Adrenal gland (tissue), 19 donors: ENCODE results near the gene SEPTIN2. TPM values are rescaled to one million over a fixed set of nuclear protein-coding genes. Genes with fewer than 3 reads are reported as not detected.
A peak's percentile ranks its signal among the peaks of the same experiment; 100 is the strongest.

Experiments used
- DNase-seq, 7 donors: peaks; one replicate each; pipeline ENCODE4 v3.0.0-alpha.2; 2019 to 2020
- H3K27ac ChIP-seq, 5 donors: fragments of 200-600 bp; sonication (generic) in 4 of 5; 1 replicate in 3 of 5; 2 replicates in 2 of 5; pipeline versions ENCODE4 v1.5.1 to v1.8.0; 2016 to 2020; ENCODE audit warnings: mild to moderate bottlenecking in 1 of 5
- H3K27me3 ChIP-seq: fragments of 200-600 bp; 2 replicates; pipeline ENCODE4 v1.8.0; 2021
- H3K36me3 ChIP-seq, 2 donors: fragments of 200-600 bp; replicated peaks in 1 of 2; 1 replicate in 1 of 2; 2 replicates in 1 of 2; pipeline versions ENCODE4 v1.5.1 to v1.8.0; 2018 to 2022
- H3K4me1 ChIP-seq, 2 donors: fragments of 200-600 bp; replicated peaks in 1 of 2; 1 replicate in 1 of 2; 2 replicates in 1 of 2; pipeline versions ENCODE4 v1.5.1 to v1.8.0; 2018 to 2021
- H3K4me3 ChIP-seq, 4 donors: fragments of 200-600 bp; sonication (generic) in 3 of 4; one replicate each; pipeline ENCODE4 v1.5.1; 2016 to 2018
- H3K9me3 ChIP-seq, 3 donors: fragments of 200-600 bp; sonication (generic) in 1 of 3; replicated peaks in 1 of 3; 1 replicate in 2 of 3; 2 replicates in 1 of 3; pipeline versions ENCODE4 v1.5.1 to v1.8.0; 2016 to 2021
- POLR2A ChIP-seq, 2 donors: fragments of 450-650 bp; IDR thresholded peaks; one replicate each; pipeline ENCODE4 v1.6.1; 2017; ENCODE audit warnings: antibody characterized with exemption in 2 of 2, mild to moderate bottlenecking in 2 of 2, moderate library complexity in 1 of 2
- WGBS, 4 donors: extraction: QIAGEN DNeasy Blood & Tissue Kit in 2 of 4; methylation state at CpG; one replicate each; pipeline versions ENCODE4 v1.1.5 to v1.1.7; 2013 to 2017; 5-methylcytosine and 5-hydroxymethylcytosine counted together
- intact Hi-C, 2 donors: fragments of 100-400 bp; cut with DNase I; formaldehyde crosslinking; loops; one replicate each; pipeline versions ENCODE4 v1.14.1 to v1.15.0; 2022 to 2023
- long read RNA-seq, 10 donors: library from polyadenylated mRNA in 3 of 10; unstranded in 2 of 10; stranded (forward) in 1 of 10; transcript quantifications; one replicate each; pipeline ENCODE4 v2.0.0 and lab custom pipeline, GENCODE V29; 2021 to 2026
- polyA plus RNA-seq, 3 donors: library from polyadenylated mRNA; stranded (reverse); fragments of 200-250 nt in 2 of 3; fragments of 350-450 nt in 1 of 3; fragmentation: Illumina TruSeq in 1 of 3; extraction: RNeasy Lipid Tissue Mini Kit (QIAGEN cat#74804) in 1 of 3; gene quantifications; one replicate each; pipeline ENCODE4 v1.2.3, GENCODE V29; 2013 to 2014
- total RNA-seq, 9 donors: library from RNA; depleted of rRNA in 4 of 9; stranded (reverse); fragments of >200 nt in 4 of 9; fragments of 120-200 nt in 1 of 9; fragmentation: NEBNext Ultra II Directional in 1 of 9; extraction: Animal tissue kit (Norgen Biotek cat#: 25700) in 1 of 9; gene quantifications; one replicate each; pipeline versions ENCODE4 v1.1.0 to v1.2.4, GENCODE V29; 2013 to 2023
- TF ChIP-seq, protein P1 (sequence below), 6 experiments: fragments of 450-650 bp in 4 of 6; fragments of 200-600 bp in 2 of 6; sonication (generic) in 1 of 6; IDR thresholded peaks; 1 replicate in 5 of 6; 2 replicates in 1 of 6; pipeline versions ENCODE4 v1.5.1 to v1.8.0; 2016 to 2021; ENCODE audit warnings: antibody characterized with exemption in 6 of 6, mild to moderate bottlenecking in 2 of 6, moderate library complexity in 1 of 6
- donor health status: healthy with polysubstance abuse.
- donor health status: Bipolar disorder and iron deficiency.
- donor health status: DM: yes; HTN: yes; CAD: no.
- donor health status: DM: no; HTN: no; CAD: no.
- donor health status: DM: no; HTN: no; CAD: no.
- donor health status: DM: yes; HTN: yes; CAD: no.

SEPTIN2 gene
- total RNA-seq (100 to 1,000 TPM; 192 to 352 (median 265) TPM), polyA plus RNA-seq (100 to 1,000 TPM; 108 to 368 (median 145) TPM)
- long read RNA-seq, donor 1, transcript SEPT2-238 (4 exons, 740 nt), result minor isoform, 7 of 136 reads
- long read RNA-seq, donor 1, transcript SEPT2-203 (13 exons, 3,315 nt), result major isoform, 46 of 136 reads
- long read RNA-seq, donor 1, transcript SEPT2-204 (13 exons, 3,701 nt), result minor isoform, 7 of 136 reads
- long read RNA-seq, donor 1, partial matches to known transcripts, result 69 of 136 reads
- long read RNA-seq, donor 1, other reads (novel, unspliced or antisense), result 0 of 136 reads
- long read RNA-seq, donor 2, transcript SEPT2-238 (4 exons, 740 nt), result minor isoform, 8 of 62 reads
- long read RNA-seq, donor 2, transcript SEPT2-203 (13 exons, 3,315 nt), result major isoform, 24 of 62 reads
- long read RNA-seq, donor 2, partial matches to known transcripts, result 28 of 62 reads
- long read RNA-seq, donor 2, other reads (novel, unspliced or antisense), result 0 of 62 reads
- long read RNA-seq, donor 3, transcript SEPT2-203 (13 exons, 3,315 nt), result major isoform, 28 of 55 reads
- long read RNA-seq, donor 3, partial matches to known transcripts, result 13 of 55 reads
- long read RNA-seq, donor 3, other reads (novel, unspliced or antisense), result 5 of 55 reads
- long read RNA-seq, donor 4, transcript SEPT2-203 (13 exons, 3,315 nt), result major isoform, 49 of 82 reads
- long read RNA-seq, donor 4, partial matches to known transcripts, result 15 of 82 reads
- long read RNA-seq, donor 4, other reads (novel, unspliced or antisense), result 9 of 82 reads
- long read RNA-seq, donor 5, transcript SEPT2-203 (13 exons, 3,315 nt), result major isoform, 381 of 548 reads
- long read RNA-seq, donor 5, transcript SEPT2-204 (13 exons, 3,701 nt), result minor isoform, 41 of 548 reads
- long read RNA-seq, donor 5, partial matches to known transcripts, result 42 of 548 reads
- long read RNA-seq, donor 5, other reads (novel, unspliced or antisense), result 77 of 548 reads
- long read RNA-seq, donor 6, transcript SEPT2-203 (13 exons, 3,315 nt), result major isoform, 24 of 57 reads
- long read RNA-seq, donor 6, partial matches to known transcripts, result 5 of 57 reads
- long read RNA-seq, donor 6, other reads (novel, unspliced or antisense), result 20 of 57 reads
- long read RNA-seq, donor 7, transcript SEPT2-238 (4 exons, 740 nt), result minor isoform, 5 of 48 reads
- long read RNA-seq, donor 7, transcript SEPT2-203 (13 exons, 3,315 nt), result major isoform, 18 of 48 reads
- long read RNA-seq, donor 7, partial matches to known transcripts, result 18 of 48 reads
- long read RNA-seq, donor 7, other reads (novel, unspliced or antisense), result 0 of 48 reads
- long read RNA-seq, donor 8, transcript SEPT2-238 (4 exons, 740 nt), result minor isoform, 17 of 144 reads
- long read RNA-seq, donor 8, transcript SEPT2-204 (13 exons, 3,701 nt), result minor isoform, 7 of 144 reads
- long read RNA-seq, donor 8, transcript SEPT2-203 (13 exons, 3,315 nt), result major isoform, 64 of 144 reads
- long read RNA-seq, donor 8, partial matches to known transcripts, result 48 of 144 reads
- long read RNA-seq, donor 8, other reads (novel, unspliced or antisense), result 0 of 144 reads
- long read RNA-seq, donor 9, transcript SEPT2-238 (4 exons, 740 nt), result minor isoform, 7 of 55 reads
- long read RNA-seq, donor 9, transcript SEPT2-203 (13 exons, 3,315 nt), result major isoform, 22 of 55 reads
- long read RNA-seq, donor 9, partial matches to known transcripts, result 13 of 55 reads
- long read RNA-seq, donor 9, other reads (novel, unspliced or antisense), result 5 of 55 reads
- long read RNA-seq, donor 10, transcript SEPT2-238 (4 exons, 740 nt), result minor isoform, 7 of 36 reads
- long read RNA-seq, donor 10, transcript SEPT2-203 (13 exons, 3,315 nt), result major isoform, 18 of 36 reads
- long read RNA-seq, donor 10, partial matches to known transcripts, result 7 of 36 reads
- long read RNA-seq, donor 10, other reads (novel, unspliced or antisense), result 0 of 36 reads

GRCh38 chr2:241315879-241316631 is at the start of gene SEPTIN2:
TSS of gene SEPTIN2 (plus strand) at chr2:241315925. CDS start at chr2:241324233, 8,308 bp downstream.
- no peaks in the 10 kb centered on the region for H3K36me3 ChIP-seq
- 0 to 1% (median 0%) methylated on average over 16 to 75 of the region's 75 CpGs for WGBS, 4 donors
- no peaks in the 10 kb centered on the region for H3K27me3 ChIP-seq
- peak; percentile 52 to 55 for TF ChIP-seq POLR2A (IDR thresholded peaks at IDR 0.05)
- TF ChIP-seq, protein P1, sequence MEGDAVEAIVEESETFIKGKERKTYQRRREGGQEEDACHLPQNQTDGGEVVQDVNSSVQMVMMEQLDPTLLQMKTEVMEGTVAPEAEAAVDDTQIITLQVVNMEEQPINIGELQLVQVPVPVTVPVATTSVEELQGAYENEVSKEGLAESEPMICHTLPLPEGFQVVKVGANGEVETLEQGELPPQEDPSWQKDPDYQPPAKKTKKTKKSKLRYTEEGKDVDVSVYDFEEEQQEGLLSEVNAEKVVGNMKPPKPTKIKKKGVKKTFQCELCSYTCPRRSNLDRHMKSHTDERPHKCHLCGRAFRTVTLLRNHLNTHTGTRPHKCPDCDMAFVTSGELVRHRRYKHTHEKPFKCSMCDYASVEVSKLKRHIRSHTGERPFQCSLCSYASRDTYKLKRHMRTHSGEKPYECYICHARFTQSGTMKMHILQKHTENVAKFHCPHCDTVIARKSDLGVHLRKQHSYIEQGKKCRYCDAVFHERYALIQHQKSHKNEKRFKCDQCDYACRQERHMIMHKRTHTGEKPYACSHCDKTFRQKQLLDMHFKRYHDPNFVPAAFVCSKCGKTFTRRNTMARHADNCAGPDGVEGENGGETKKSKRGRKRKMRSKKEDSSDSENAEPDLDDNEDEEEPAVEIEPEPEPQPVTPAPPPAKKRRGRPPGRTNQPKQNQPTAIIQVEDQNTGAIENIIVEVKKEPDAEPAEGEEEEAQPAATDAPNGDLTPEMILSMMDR (IDR thresholded peaks at IDR 0.05), result no peak
- peak within 1 kb of the TSS; percentile 94 to 100 (median 99) for H3K27ac ChIP-seq
- no peaks in the 10 kb centered on the region for H3K9me3 ChIP-seq
- H3K4me1 ChIP-seq, result peaks cover 34 to 54% of the 10 kb centered on the region in 2 donors
- intact Hi-C loops, result no loop called here
- peak; percentile 74 to 85 (median 77) for DNase-seq
- peak within 1 kb of the TSS; percentile 71 to 81 (median 78) for H3K4me3 ChIP-seq

DNA sequence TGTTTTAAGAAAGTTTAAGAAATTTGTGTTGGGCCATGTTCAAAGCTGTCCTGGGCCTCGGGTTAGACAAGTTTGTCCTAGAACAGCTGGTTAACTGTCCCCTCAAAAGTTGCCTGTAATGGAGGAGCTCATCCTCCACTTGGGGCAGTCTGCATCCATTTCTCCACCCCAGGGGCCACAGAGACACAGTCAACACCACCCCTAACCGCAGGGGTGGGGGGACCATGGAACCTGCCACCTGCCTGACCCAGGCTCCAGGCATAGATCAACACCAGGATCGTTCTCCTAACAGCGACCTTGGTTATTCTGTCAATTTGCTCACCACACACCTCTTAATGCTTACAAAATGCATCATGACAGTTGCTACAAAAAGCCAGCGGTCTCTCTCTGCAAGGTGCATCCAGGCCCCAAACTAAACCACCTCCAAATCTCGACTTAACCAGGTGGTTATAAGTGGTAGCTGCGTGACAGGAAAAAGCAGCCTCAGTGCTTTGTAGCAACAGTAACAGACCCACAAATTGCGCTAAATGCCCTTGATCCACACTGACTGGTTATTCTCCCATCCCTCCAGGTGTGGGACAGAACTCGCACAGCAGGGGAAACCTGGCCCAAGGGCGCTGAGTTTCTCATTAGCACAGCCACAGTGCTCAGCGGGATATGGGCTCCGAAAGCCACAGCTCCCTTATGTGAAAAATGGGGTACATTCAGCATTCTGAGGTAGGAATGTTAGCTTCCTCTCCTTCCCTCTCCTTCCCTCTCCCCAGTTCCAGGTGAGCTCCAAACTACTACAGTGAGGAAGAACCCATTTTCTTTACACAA is 48.3 kb upstream of the SEPTIN2 start:
- H3K27me3 ChIP-seq, result no peaks in the 10 kb centered on the region
- H3K4me3 ChIP-seq, result no peak overlapping the region
- intact Hi-C loops, result loop anchor here in 1 of 2 donors (10.0 kb wide), 1 partner anchor 57 kb away; no protein-coding TSS in a partner anchor
- H3K36me3 ChIP-seq, result peaks cover 0 to 60% of the 10 kb centered on the region in 2 donors
- H3K27ac ChIP-seq, result no peak overlapping the region
- WGBS, 4 donors, result 77 to 81% (median 81%) methylated on average over 11 to 12 of the region's 12 CpGs
- H3K4me1 ChIP-seq, result peaks cover 26 to 47% of the 10 kb centered on the region in 2 donors
- TF ChIP-seq, protein P1 (IDR thresholded peaks at IDR 0.05), result no peak
- TF ChIP-seq POLR2A (IDR thresholded peaks at IDR 0.05), result no peak
- no peaks in the 10 kb centered on the region for H3K9me3 ChIP-seq
- peak in 1 of 7 donors; percentile 45 for DNase-seq
